Skeletal muscle tissue (tissue), 4 donors: Measurements from ENCODE around the gene AGMO. TPM values are rescaled to one million over a fixed set of nuclear protein-coding genes. Genes with fewer than 3 reads are reported as not detected.

Experiments used
- H3K27ac ChIP-seq: one replicate; pipeline ENCODE4 v1.7.0; 2013; ENCODE audit warnings: mild to moderate bottlenecking, low read depth, low read length, inconsistent platforms
- H3K27me3 ChIP-seq, 3 donors: one replicate each; pipeline ENCODE4 v1.7.0; 2013; ENCODE audit warnings: low read length in 3 of 3; ENCODE audit not compliant: control insufficient read depth in 3 of 3, insufficient read depth in 3 of 3
- H3K36me3 ChIP-seq, 3 donors: one replicate each; pipeline ENCODE4 v1.7.0; 2013; ENCODE audit warnings: low read length in 3 of 3; ENCODE audit not compliant: control insufficient read depth in 3 of 3, insufficient read depth in 3 of 3
- H3K4me1 ChIP-seq, 3 donors: one replicate each; pipeline ENCODE4 v1.7.0; 2013; ENCODE audit warnings: low read length in 3 of 3, mild to moderate bottlenecking in 3 of 3; ENCODE audit not compliant: control insufficient read depth in 3 of 3, insufficient read depth in 3 of 3
- H3K4me3 ChIP-seq, 3 donors: one replicate each; pipeline ENCODE4 v1.7.0; 2013; ENCODE audit warnings: low read length in 3 of 3
- H3K9ac ChIP-seq, 3 donors: one replicate each; pipeline ENCODE4 v1.7.0; 2013; ENCODE audit warnings: low read length in 3 of 3, mild to moderate bottlenecking in 3 of 3, moderate library complexity in 2 of 3, low read depth in 1 of 3
- H3K9me3 ChIP-seq, 3 donors: one replicate each; pipeline ENCODE4 v1.7.0; 2013; ENCODE audit warnings: low read length in 3 of 3; ENCODE audit not compliant: control insufficient read depth in 3 of 3
- total RNA-seq: library from RNA; depleted of rRNA; stranded (reverse); fragments of >200 nt; gene quantifications from one replicate; pipeline ENCODE4 v1.2.3, GENCODE V29; 2014
- donor health status: Osteomylitis.

The AGMO gene
- 3.1 TPM for total RNA-seq

DNA sequence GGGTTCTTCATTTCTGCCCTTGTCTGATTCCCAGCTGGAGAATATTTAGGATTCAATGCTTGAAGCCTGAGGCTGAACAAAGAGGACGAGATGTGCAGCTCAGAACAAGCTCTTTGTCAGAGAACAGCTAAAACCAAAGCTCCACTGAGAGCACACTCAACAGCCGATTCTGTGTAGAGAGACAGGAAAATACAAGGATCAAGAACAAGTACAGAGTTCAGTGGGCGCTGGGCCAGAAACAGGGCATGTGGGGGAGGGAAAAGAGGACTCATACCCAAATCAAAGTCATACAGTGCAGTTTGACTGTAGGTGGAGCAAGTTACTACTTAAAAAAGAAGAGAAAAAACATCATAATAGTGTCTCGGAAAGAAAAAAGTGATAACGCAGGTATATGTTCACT, at the start of gene AGMO:
TSS of gene AGMO (minus strand) at position 181 of the 400 bp plus-strand sequence.
- Histone ChIP-seq H3K36me3 (no peaks in the 10 kb centered on the region), H3K9me3 (no peaks in the 10 kb centered on the region), H3K9ac (peak within 1 kb of the TSS in 2 of 3 donors; percentile 24 to 28), H3K4me3 (peak within 1 kb of the TSS in 2 of 3 donors; percentile 17 to 66), H3K4me1 (peaks cover 0 to 3% (median 0%) of the 10 kb centered on the region in 3 donors), H3K27ac (peak within 1 kb of the TSS; percentile 58), H3K27me3 (no peaks in the 10 kb centered on the region)

DNA sequence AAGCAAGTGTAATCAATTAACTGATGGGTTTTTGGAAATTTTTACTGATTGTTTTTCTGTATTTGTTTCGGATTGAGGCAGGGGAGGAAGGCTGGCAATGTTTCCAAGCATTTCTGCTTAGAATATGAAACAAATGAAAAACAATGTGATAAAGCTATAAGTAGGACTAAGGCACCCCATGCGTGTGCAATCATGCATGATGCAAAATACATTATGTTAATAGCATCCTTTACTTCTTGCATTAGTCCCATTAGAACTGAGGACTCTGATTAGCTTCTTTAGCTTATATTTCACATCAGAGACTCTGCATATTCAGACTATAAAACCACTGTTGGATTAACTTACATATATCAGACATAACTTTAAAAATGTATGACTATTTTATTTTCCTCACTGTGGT, 48.7 kb upstream of the AGMO start:
- Histone ChIP-seq H3K27ac (no peak overlapping the region), H3K27me3 (no peaks in the 10 kb centered on the region), H3K4me3 (no peak overlapping the region), H3K36me3 (no peaks in the 10 kb centered on the region), H3K9ac (no peak overlapping the region), H3K4me1 (no peaks in the 10 kb centered on the region), H3K9me3 (no peaks in the 10 kb centered on the region)

- Histone ChIP-seq H3K27ac (no peak overlapping the region), H3K9ac (no peak overlapping the region), H3K27me3 (no peaks in the 10 kb centered on the region), H3K4me1 (no peaks in the 10 kb centered on the region), H3K36me3 (no peaks in the 10 kb centered on the region), H3K9me3 (no peaks in the 10 kb centered on the region), H3K4me3 (no peak overlapping the region)
Measured at GRCh38 chr7:15609287-15609686, 47.5 kb upstream of the AGMO start.

GRCh38 chr7:15607529-15608210, 45.9 kb upstream of the AGMO start:
- Histone ChIP-seq H3K4me3 (no peak overlapping the region), H3K9ac (no peak overlapping the region), H3K36me3 (no peaks in the 10 kb centered on the region), H3K27me3 (no peaks in the 10 kb centered on the region), H3K4me1 (no peaks in the 10 kb centered on the region), H3K9me3 (no peaks in the 10 kb centered on the region), H3K27ac (no peak overlapping the region)

- Histone ChIP-seq H3K4me3 (no peak overlapping the region), H3K27me3 (no peaks in the 10 kb centered on the region), H3K4me1 (no peaks in the 10 kb centered on the region), H3K27ac (no peak overlapping the region), H3K9ac (no peak overlapping the region), H3K36me3 (no peaks in the 10 kb centered on the region), H3K9me3 (no peaks in the 10 kb centered on the region)
Measured at GRCh38 chr7:15606561-15606960, 44.7 kb upstream of the AGMO start.

- Histone ChIP-seq H3K27ac (no peak overlapping the region), H3K4me3 (no peak overlapping the region), H3K4me1 (no peaks in the 10 kb centered on the region), H3K9ac (no peak overlapping the region), H3K36me3 (no peaks in the 10 kb centered on the region), H3K9me3 (no peaks in the 10 kb centered on the region), H3K27me3 (no peaks in the 10 kb centered on the region)
Measured at GRCh38 chr7:15604166-15604565, 42.4 kb upstream of the AGMO start.

DNA sequence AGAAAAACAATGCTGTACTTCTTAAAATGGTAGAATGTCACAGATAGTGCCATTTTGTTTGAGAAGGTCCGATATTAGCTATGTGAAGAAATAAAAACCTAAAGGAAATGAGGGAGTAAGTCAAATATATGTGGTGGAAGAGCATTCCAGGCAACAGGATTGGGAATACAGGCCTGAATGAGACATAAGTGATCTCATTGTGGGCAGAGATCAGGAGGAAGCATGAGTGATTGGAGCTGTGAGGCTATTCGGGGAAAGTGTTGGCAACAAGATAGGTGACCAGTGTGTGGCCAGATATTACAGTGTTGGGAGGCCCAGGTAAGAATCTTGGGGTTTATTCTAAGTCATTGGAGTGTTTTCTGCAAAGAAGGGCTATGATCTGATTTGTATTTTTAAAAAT, 41.3 kb upstream of the AGMO start:
- H3K27ac ChIP-seq, result no peak overlapping the region
- H3K9ac ChIP-seq, result no peak overlapping the region
- no peaks in the 10 kb centered on the region for H3K4me1 ChIP-seq
- no peaks in the 10 kb centered on the region for H3K27me3 ChIP-seq
- H3K9me3 ChIP-seq, result no peaks in the 10 kb centered on the region
- no peaks in the 10 kb centered on the region for H3K36me3 ChIP-seq
- H3K4me3 ChIP-seq, result no peak overlapping the region

- no peaks in the 10 kb centered on the region for H3K27me3 ChIP-seq
- no peak overlapping the region for H3K9ac ChIP-seq
- no peaks in the 10 kb centered on the region for H3K4me1 ChIP-seq
- H3K27ac ChIP-seq, result no peak overlapping the region
- no peaks in the 10 kb centered on the region for H3K36me3 ChIP-seq
- no peaks in the 10 kb centered on the region for H3K9me3 ChIP-seq
- H3K4me3 ChIP-seq, result no peak overlapping the region
Measured at GRCh38 chr7:15602236-15602635, 40.4 kb upstream of the AGMO start.

DNA sequence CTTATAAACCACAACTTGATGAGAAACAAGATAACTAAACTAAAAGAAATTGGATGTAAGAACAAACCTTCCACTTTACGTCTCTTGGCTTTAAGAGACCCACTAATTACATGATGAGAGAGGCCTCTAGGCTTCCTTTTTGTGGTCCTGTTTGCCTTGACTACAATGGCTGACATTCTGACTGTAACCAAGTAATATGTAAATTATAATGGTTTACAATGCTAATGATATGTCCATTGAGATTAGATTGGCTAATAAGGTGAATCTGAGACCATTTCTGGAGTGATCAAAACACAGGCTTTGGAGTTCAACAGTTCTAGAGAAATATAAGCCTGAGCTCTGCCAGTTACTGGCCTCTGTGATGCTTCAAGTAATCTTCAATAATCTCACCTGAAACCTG, 39.4 kb upstream of the AGMO start:
- Histone ChIP-seq H3K27me3 (no peaks in the 10 kb centered on the region), H3K9ac (no peak overlapping the region), H3K27ac (no peak overlapping the region), H3K9me3 (no peaks in the 10 kb centered on the region), H3K4me3 (no peak overlapping the region), H3K36me3 (no peaks in the 10 kb centered on the region), H3K4me1 (no peaks in the 10 kb centered on the region)

DNA sequence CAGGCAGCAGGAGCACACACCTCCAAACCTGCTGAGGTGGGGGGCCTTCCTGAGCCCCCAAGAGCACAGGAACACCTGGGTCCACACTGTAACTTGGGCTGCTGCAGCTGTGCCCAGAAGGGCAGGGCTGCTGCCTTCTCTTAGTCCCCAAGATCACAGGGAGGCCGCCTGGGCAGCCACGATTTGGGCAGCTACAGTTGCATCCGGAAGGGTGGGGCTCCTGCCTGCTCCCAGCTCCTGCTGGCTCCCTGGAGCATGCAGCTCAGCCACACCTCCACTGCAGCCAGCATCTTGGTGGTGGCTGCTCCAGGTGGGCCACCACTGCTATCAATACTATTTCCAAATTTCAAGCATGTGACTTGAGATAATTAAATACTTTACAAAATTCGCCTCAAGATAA, 38.5 kb upstream of the AGMO start:
- H3K27ac ChIP-seq, result no peak overlapping the region
- no peak overlapping the region for H3K9ac ChIP-seq
- H3K4me3 ChIP-seq, result no peak overlapping the region
- H3K4me1 ChIP-seq, result no peaks in the 10 kb centered on the region
- H3K36me3 ChIP-seq, result no peaks in the 10 kb centered on the region
- H3K27me3 ChIP-seq, result no peaks in the 10 kb centered on the region
- H3K9me3 ChIP-seq, result no peaks in the 10 kb centered on the region
